ENCODE measurements around the gene CNKSR2.

- TF ChIP-seq CTCF (IDR thresholded peaks at IDR 0.05 in 2 of 3, conservative IDR thresholded peaks at IDR 0.05 in 1 of 3; ENCODE audit: control insufficient read depth in 2 of 3, extremely low read depth in 1 of 3, insufficient read depth in 1 of 3, low read depth in 3 of 3, low read length in 3 of 3) (no peak), SMC3 (IDR thresholded peaks at IDR 0.05; ENCODE audit: borderline replicate concordance, low read length) (no peak), ATF2 (IDR thresholded peaks at IDR 0.05; ENCODE audit: low read length) (no peak), EGR1 (IDR thresholded peaks at IDR 0.05; ENCODE audit: borderline replicate concordance in 1 of 2, low read depth in 2 of 2, low read length in 2 of 2) (no peak), EZH2 (IDR thresholded peaks at IDR 0.05; ENCODE audit: borderline replicate concordance, control insufficient read depth, low read depth, low read length) (no peak), FOS (IDR thresholded peaks at IDR 0.05; ENCODE audit: borderline replicate concordance, extremely low read depth, insufficient read length) (no peak), YY1 (IDR thresholded peaks at IDR 0.05; ENCODE audit: low read depth, low read length) (no peak), MAX (IDR thresholded peaks at IDR 0.05; ENCODE audit: low read depth, low read length) (no peak)
These were observed 283.3 kb downstream of the CNKSR2 start for GRCh38 chrX:21657318-21658151.

Measured in GM12878 (cell line).